B cell (primary cell): ENCODE data around the gene KLK15.
"Not testable (repeated sequence)": the region's sequence is repeated elsewhere in the genome, so short reads cannot be mapped to it uniquely, and the experiment has no call there.

ENCODE experiments used
- CTCF ChIP-seq: fragments of 200-600 bp; IDR thresholded peaks from one replicate; pipeline ENCODE4 v1.8.0; 2022; ENCODE audit warnings: antibody characterized with exemption, mild to moderate bottlenecking
- EZH2 ChIP-seq: IDR thresholded peaks from 2 replicates; pipeline ENCODE4 v1.6.1; 2012; ENCODE audit warnings: borderline replicate concordance, low read depth, mild to moderate bottlenecking, moderate library complexity, low read length; ENCODE audit not compliant: insufficient read depth, poor library complexity, severe bottlenecking

GRCh38 chr19:50783848-50784152 lies 49.6 kb downstream of the KLK15 start:
- not testable (repeated sequence) for TF ChIP-seq EZH2
- peak; percentile 61 for TF ChIP-seq CTCF
